Skeletal muscle cell (primary cell): ENCODE measurements around the gene EFHB.
"Not testable (repeated sequence)": the region's sequence is repeated elsewhere in the genome, so short reads cannot be mapped to it uniquely, and the experiment has no call there.

ENCODE experiments used
- DNase-seq: peaks from one replicate; pipeline ENCODE4 v3.0.0-alpha.2; 2010; ENCODE audit warnings: low read depth
- H3K4me3 ChIP-seq: 2 replicates; pipeline ENCODE4 v1.5.1; 2011; ENCODE audit warnings: low read depth, mild to moderate bottlenecking, control low read depth, low read length, moderate library complexity

Gene EFHB

GRCh38 chr3:19934098-19934566 lies at the start of gene EFHB:
Gene EFHB, minus strand, starts transcription at chr3:19934217. Its CDS starts 199 bp downstream, at chr3:19934018.
- no peak for DNase-seq

GRCh38 chr3:19972054-19972453 lies 38.0 kb upstream of the EFHB start:
- no peak for DNase-seq

More at GRCh38 chr3:19934098-19934566, at the start of gene EFHB:
- no peak within 1 kb of the TSS for H3K4me3 ChIP-seq

GRCh38 chr3:19970327-19970726 lies 36.3 kb upstream of the EFHB start:
- no peak overlapping the region for H3K4me3 ChIP-seq
- no peak for DNase-seq

More at GRCh38 chr3:19972054-19972453, 38.0 kb upstream of the EFHB start:
- H3K4me3 ChIP-seq, result no peak overlapping the region

GRCh38 chr3:19967812-19968211 lies 33.8 kb upstream of the EFHB start:
- no peak overlapping the region for H3K4me3 ChIP-seq
- no peak for DNase-seq

GRCh38 chr3:19967208-19967607 lies 33.2 kb upstream of the EFHB start:
- no peak for DNase-seq
- H3K4me3 ChIP-seq, result no peak overlapping the region

- H3K4me3 ChIP-seq, result no peak overlapping the region
- no peak for DNase-seq
These were observed 27.9 kb upstream of the EFHB start for GRCh38 chr3:19961960-19962359.

- no peak for DNase-seq
- H3K4me3 ChIP-seq, result no peak overlapping the region
These were observed 26.7 kb upstream of the EFHB start for GRCh38 chr3:19960696-19961095.

GRCh38 chr3:19959505-19959904 lies 25.5 kb upstream of the EFHB start:
- no peak for DNase-seq
- H3K4me3 ChIP-seq, result no peak overlapping the region

- not testable (repeated sequence) for H3K4me3 ChIP-seq, DNase-seq
These were observed 23.3 kb upstream of the EFHB start for GRCh38 chr3:19957354-19957753.

- no peak overlapping the region for H3K4me3 ChIP-seq
- DNase-seq, result no peak
These were observed 20.7 kb upstream of the EFHB start for GRCh38 chr3:19954676-19955075.

GRCh38 chr3:19950316-19950715 lies 16.3 kb upstream of the EFHB start:
- H3K4me3 ChIP-seq, result no peak overlapping the region
- DNase-seq, result no peak

GRCh38 chr3:19948226-19948591 lies 14.2 kb upstream of the EFHB start:
- no peak for DNase-seq
- H3K4me3 ChIP-seq, result peak overlapping the region; percentile 75

- peak overlapping the region; percentile 75 for H3K4me3 ChIP-seq
- no peak for DNase-seq
These were observed 13.7 kb upstream of the EFHB start for GRCh38 chr3:19947549-19948225.

GRCh38 chr3:19946832-19947548 lies 13.0 kb upstream of the EFHB start, which contains the start of gene RAB5A:
Gene RAB5A, plus strand, starts transcription at chr3:19947097. Its CDS starts 3,802 bp downstream, at chr3:19950899.
- peak within 1 kb of the TSS; percentile 75 for H3K4me3 ChIP-seq

GRCh38 chr3:19945969-19946831 lies 12.2 kb upstream of the EFHB start:
- DNase-seq, result no peak
- peak overlapping the region; percentile 75 for H3K4me3 ChIP-seq

More at GRCh38 chr3:19946832-19947548, 13.0 kb upstream of the EFHB start, which contains the start of gene RAB5A:
- DNase-seq, result peak; percentile 95

- no peak overlapping the region for H3K4me3 ChIP-seq
- DNase-seq, result no peak
These were observed 11.5 kb upstream of the EFHB start for GRCh38 chr3:19945534-19945933.

- H3K4me3 ChIP-seq, result no peak overlapping the region
- no peak for DNase-seq
These were observed 6.6 kb upstream of the EFHB start for GRCh38 chr3:19940643-19941042.

- H3K4me3 ChIP-seq, result no peak overlapping the region
- no peak for DNase-seq
These were observed 4.2 kb upstream of the EFHB start for GRCh38 chr3:19938295-19938627.

- no peak overlapping the region for H3K4me3 ChIP-seq
- DNase-seq, result no peak
These were observed 3.7 kb upstream of the EFHB start for GRCh38 chr3:19937459-19938294.
